HG03469 (cell line): Measurements from ENCODE around the gene MAL.
A peak's percentile ranks its signal among the peaks of the same experiment; 100 is the strongest.

Experiments
- ATAC-seq: cut with Tn5 transposase; IDR thresholded peaks from one replicate; pipeline ENCODE4 v1.9.1; 2021; ENCODE audit warnings: mild to moderate bottlenecking, moderate library complexity, moderate number of reproducible peaks; ENCODE audit not compliant: unreplicated experiment

Gene MAL

DNA sequence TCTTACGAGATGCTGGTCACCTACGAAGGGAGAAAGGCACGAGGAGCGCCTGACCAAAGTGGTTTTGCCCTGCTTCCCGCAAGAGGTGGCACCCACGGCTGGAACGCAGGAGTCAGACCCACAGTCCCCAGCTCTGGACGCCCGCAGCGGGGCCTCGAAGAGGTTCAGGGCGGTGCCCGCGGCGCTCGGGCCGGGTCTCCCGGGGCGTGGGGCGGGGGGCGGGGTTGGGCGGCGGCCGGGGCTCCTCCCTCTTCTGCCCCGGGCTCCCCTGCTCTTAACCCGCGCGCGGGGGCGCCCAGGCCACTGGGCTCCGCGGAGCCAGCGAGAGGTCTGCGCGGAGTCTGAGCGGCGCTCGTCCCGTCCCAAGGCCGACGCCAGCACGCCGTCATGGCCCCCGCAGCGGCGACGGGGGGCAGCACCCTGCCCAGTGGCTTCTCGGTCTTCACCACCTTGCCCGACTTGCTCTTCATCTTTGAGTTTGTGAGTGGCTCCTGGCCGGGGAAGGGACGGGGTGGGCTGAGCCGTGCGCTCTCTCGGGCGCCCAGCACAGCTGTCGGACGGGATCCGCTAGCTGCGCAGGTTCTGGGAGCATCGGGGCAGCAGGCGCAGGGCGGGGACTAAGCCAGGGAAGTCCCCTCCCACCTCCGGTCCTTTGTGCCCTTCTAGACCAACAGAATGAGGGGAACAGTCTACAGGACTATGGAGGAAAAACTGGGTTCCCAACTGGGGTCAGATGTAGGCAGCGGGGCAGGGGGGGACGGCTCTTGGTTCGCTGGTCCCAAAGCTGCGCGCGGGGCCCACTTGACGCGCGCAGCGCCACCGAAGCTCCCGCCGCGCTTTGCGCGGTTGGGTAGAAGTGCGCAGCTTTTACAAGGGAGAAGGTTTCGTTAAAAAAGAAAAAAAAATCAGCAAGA is at the start of gene MAL:
Gene MAL, plus strand, starts transcription at position 303 of the 914 bp plus-strand sequence. Its CDS starts 85 bp downstream, at position 388.
- ATAC-seq, result no peak

DNA sequence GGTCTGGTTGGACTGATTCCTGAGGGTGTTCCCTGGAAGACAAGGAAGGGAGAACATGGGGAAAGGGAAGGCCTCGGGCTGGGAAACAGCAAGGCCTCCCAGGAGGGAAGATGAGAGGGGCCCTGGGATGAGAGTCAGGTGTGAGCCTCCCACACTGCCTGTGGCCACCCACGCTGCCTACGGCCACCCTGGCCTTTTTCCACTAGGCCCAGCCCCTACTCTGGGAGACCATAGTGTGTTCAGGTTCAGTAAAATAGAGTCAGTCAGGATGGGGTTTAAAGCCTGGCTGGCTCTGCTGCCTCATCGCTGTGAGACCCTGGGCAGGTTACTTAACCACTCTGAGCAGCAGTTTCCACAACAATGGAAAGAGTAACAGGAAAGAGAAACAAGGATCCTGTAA is 47.7 kb upstream of the MAL start:
- no peak for ATAC-seq

DNA sequence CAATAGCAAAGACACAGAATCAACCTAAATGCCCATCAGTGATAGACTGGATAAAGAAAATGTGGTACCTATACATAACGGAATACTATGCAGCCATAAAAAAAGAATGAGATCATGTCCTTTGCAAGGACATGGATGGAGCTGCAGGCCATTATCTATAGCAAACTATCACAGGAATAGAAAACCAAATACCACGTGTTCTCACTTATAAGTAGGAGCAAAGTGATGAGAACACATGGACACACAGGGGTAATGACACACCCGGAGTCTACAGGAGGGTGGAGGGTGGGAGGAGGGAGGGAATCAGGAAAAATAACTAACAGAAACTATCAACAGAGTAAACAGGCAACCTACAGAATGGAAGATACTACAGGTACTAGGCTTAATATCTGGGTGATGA is 46.6 kb upstream of the MAL start:
- no peak for ATAC-seq

DNA sequence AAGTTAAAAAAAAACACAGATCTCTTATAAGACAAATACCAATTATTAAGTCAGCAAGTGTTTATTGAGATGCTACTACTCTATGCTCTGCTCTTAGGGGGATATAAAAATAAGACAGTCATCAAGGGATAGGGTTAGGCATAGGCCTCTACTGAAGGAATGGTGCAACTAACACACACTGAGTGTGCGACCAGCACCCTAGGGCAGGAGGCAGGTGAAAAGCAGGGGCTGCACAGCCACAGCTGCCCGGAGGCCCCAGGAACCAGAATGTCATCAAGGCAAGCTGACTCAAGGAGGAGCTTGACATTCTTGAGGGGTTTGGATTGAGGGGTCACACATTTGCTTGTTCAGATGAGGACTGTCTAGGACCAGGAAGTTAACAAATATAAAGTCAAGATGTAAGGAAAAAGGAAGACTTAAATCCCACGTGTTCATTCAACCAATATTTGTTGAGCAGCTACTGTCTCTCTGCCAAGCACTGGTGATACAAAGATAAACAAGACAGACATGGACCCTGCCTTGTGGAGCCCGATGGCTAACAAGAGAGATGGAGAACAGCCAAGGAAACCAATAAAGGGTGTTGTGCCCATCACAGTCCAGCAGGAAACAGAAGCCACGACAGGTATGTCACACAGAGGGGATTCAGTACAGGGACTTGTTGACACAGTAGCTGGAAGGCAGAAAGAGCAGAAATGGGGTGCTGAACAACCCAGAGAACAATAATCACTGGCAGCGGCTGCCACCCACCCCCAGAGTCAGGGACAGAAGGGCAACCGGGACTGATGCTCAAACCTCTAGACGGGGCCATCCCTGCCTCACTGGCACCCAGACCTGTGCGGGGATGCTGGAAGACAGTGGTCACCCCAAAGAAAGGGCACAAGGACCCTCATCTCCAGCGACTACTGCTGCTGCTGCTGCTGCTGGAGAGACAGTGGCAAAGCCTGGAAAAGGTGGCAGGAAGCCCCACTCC is 45.8 kb upstream of the MAL start:
- ATAC-seq, result no peak

DNA sequence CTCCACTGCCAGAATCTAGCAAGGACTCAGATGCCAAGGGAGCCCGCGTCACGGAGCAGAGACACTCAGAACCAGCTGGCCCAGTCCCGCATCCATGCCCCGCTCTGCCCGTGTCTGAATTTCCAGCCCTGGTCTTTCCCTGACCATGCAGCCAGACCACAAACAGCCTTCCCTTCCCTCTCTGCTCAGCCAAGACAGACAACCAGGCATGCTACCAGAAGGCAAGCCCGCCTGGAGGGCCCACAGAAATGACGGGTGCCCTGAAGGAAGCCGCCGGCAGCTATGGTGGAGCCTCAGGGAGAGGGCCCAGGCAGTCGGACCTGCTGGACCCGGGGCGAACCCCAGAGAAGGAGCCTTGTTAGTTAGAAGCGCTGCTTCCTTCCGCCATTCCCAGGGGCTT is 45.1 kb upstream of the MAL start:
- ATAC-seq, result no peak

DNA sequence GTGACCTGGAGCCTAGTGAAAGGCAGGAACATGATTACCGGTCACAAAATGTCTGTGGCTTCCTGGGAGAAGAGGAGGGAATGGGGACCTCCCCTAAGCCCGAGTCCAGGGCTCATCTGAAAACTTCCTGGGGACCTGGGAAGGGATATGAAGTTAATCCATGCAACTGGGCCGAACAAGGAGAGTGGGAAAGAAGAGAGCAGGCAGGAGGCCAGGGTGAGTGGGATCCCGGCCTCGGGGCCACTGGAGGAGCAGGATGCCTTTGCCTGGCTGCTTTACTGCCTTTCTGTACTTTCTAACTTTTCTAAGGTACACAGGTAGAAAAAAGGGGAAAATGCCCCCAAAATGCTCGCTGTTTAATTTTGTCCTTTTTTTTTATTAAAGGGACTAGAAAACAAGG is 43.4 kb upstream of the MAL start:
- ATAC-seq, result no peak

DNA sequence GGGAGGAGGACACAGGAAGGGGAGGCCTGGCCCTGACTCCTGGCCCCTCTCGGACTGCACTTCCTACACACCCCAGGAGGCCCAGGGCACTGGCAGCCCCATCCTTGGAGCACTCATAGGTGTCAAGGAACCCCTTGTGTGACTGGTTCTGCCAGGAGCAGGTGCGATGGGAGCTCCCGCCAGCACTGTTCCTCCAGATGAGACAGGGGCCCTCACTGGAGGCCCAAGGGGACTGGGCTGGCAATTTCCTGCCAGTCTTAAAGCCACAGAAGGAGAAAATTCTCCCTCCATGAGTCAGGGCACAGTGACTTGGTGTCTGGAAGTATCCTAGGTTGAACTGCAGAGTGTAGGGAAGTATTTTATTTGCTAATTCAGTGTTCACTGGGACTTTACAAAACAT is 42.8 kb upstream of the MAL start:
- ATAC-seq, result no peak

DNA sequence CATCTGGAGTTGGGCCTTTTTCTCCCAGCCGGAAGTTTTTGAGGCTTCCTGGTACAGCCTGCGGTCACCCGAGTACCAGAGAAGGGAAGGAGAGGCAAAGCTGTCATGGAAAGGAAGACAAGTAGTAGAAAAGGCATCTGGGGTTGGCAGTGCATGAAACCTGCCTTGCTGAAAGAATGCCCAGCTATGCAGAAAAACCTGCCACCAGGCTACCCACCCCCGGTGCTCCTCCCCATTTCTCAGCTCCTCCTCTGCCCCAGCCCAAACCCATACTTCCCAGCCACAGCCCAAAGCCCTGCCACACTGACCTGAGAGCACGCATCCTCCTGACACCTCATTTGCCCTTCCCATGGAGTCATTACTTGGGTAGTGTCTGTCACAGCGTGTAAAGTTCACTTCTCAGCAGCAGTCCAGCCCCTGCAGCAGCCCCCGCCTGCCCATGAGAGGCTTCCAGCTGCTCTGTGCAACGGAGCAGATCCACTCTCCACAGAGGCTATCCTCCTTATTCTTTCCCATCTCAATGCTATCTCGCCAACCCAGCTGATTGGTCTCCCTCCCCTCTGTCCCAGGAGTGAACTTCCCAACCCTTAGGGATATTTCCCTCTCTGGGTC is 40.4 kb upstream of the MAL start:
- ATAC-seq, result no peak

DNA sequence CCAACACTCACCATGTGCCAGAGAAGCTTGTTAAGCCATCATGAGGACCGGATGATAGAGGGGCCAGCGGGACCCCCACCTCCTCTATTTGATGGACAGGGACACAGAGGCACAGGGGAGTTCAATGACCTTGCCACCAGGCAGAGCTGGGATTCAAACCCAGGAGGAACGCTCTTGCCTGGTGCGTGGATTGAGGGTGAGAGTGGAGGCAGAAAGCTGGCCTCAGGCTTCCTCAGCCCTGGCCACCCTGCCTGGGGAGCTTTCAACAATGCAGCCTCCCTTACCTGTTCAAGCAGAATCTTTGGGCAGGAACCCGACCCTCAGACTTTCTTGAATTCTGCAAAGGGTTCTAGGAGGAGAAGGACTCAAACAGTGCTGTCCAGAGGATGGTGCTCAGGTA is 39.9 kb upstream of the MAL start:
- ATAC-seq, result no peak

DNA sequence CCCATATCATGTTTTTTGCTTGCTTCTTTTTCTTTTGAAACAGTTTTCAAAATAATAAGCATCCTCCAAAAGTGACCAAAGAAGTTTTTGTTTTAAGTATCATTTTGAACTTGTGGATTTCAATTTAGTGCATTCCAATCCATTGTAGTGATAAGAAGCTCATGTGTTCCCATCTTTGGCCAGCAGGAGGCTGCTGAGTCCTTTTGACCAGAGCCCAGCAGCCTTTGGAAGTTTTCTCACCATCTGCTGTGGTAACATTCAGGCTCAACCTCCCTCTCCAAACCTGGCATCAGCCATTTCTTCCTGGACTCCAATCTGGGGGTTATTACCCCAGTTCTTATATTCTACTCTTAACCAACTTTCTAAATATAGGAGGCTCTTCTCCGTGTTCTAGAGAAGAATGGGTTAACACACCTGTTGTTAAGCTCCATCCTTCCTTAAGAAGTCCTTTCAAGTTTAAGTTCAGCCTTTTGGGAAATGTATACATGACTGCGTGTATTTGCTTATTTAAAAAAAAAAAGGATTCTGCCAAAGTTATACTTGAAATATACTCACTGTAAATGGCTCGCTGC is 39.0 kb upstream of the MAL start:
- ATAC-seq, result peak; percentile 91

DNA sequence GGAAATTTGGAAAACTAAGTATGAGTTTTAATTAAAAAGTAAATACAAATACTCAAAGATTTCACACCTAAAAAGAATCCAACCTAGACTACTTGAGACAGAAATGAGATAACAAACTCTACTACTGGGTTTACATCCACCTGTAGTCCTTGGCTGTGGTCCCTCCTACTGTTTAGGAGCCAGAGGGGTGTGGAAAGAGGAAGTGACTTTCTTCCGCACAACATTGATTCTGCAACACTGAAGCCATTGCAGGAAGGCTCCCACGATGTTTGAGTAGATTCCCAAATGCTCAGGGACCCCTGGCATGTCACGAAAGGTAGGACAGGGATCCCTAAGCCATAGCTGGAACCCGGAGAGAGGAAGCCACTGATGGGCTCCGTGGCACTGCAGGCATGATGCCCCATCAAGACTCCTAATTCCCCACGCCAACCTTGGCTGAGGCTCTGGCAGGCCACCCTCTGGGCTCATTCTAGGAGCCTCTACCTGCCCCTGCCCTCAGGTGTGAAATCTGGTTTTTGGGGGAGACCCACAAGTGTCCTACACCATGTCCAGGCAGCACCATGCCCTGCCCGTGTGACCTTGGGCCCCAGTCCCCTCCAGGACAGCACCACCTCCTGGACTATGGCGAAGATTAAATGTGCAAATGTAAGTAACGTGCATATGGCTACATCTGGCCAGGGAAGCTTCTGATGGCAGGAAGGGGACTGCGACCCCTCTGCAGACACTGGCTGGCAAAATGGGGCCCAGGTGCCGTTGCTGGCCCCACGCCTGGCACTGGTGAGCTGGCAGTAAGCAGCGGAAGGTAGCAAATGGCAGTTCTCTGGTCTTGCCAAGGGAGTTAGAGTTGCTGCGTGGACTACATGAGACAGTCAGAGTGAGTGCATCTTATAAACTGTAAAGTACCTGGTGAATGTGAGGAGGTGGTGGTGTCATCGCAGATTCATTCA is 38.2 kb upstream of the MAL start:
- ATAC-seq, result no peak

DNA sequence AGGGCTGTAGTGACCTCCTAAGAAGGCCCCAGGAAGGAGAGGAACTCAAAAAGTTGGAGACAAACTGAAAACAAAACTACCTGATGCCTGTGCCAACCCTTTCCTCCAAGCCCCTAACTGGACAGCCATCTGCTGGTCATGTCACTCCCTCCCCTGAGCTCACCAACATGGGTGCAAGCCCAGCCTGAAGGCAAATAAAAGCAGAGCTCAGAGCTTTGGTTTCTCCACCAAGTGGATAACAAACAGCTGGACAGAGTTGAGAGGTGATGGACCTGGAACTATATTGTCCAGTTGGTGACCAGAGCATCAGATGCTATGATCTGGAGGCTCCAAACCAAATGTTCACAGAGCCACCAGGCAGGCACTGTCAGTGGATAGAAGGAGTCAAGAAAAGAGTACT is 34.6 kb upstream of the MAL start:
- no peak for ATAC-seq

DNA sequence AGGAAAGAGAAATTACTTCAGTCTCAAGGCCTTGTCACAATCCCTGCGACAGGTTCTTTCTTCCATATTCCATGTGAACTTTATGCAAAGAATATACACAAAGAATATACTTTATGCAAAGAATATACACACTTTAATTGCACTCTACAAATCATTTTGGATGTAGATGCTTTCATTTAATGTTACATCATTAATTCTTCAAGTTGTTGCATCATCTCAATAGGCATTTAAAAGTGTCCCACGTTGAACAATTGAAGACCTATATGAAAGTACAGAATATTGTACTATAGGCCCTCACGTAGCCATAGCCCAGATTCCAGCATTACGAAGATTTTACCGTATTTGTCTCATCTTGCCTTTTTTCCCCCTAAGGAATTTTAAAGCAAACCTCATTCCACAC is 33.1 kb upstream of the MAL start:
- ATAC-seq, result no peak

DNA sequence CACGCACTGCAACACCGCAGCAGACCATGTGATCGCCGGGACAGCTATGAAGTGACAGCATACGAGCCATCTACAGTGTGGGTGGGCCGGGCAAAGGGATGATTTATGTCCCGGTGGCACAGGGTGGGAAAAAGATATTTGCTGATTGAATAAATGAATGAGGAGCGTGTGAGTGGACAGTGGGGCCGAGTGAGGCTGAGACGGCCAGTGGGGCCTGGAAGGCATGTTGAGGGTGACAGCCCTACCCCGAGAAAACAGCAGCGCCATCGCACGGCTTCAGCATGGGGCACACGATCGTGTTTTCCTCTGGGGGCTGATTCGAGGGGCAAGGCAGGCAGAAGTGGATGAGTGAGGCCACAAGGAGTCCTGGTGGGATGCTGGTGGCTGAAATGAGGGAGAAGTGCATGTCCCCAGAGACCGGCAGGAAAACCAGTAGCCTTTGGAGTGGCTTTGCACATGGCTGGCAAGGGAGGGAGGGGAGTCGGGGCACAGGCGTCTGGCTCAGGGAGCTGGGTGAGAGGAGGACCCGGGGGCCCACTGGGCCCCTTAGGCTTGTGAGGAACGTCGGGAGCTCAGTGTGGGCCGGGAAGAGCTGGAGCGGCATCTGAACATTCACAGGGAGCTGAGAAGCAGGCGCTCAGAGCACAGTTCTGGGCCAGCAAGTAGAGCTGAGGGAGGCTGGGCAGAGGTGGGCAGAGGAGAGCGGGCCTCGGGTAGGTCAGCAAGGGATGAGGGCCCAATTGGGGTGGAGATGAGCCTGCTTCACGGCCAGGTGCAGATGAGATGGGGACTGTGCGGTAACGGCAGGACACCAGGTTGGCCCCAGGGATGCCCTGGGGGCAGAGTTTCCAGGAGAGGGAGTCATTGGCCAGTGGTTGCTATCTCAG is 32.1 kb upstream of the MAL start:
- no peak for ATAC-seq

DNA sequence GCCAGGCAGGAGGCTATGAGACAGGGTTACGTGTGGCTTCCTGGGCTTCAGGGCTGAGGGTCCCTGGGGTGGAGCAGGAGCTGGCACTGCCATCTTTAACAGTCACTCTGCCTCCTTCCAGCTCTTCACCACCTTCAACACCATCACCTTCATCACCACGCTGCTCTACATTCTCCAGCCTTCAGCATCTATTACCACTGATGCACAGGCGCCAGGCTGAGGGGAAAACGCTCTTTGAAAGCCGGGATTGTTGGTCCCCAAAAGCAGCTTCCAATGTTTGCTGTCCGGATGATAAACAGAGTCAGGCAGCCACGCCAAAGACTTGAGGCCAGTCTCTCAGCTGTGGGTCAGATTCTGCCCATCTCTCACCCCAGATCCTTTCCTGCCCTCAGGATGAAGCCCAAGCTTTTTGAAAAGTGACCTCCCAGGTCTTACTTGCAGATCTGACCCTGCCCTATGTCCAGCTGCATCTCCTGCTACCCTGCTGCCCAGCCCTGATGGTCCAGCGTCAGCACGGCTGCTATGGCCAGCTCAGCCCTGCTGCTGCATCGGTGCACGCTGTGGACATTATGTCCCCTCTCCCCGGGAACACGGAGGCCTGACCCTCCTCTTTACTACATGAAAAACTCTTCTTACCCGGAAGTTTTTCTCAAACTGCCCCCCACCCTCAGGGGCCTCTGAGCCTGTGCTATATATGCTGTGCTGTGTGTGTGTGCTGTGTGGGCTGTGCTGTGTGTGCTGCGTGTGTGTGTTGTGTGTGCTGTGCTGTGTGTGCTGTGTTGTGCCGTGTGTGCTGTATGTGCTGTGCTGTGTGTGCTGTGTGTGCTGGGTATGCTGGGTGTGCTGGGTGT is 31.2 kb upstream of the MAL start:
- ATAC-seq, result no peak

DNA sequence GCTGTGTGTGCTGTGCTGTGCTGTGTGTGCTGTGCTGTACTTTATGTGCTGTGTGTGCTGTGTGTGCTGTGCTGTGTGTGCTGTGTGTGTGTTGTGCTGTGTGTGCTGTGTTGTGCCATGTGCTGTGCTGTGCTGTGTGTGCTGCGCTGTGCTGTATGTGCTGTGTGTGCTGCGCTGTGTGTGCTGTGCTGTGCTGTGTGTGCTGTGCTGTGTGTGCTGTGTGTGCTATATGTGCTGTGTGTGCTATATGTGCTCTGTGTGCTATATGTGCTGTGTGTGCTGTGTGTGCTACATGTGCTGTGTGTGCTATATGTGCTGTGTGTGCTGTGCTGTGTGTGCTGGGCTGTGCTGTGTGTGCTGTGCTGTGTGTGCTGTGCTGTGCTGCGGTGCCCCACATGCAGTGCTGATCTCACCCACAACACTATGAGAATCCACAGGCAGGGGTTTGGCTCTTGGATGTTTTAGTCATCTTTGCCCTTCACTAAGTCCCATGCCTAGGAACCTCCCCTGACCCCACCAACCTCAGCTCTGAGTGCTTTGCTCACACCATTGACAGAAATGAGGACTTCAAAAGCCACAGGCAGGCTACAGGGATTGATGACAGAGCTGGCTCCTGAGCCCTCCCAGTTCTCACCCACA is 30.5 kb upstream of the MAL start:
- ATAC-seq, result no peak

DNA sequence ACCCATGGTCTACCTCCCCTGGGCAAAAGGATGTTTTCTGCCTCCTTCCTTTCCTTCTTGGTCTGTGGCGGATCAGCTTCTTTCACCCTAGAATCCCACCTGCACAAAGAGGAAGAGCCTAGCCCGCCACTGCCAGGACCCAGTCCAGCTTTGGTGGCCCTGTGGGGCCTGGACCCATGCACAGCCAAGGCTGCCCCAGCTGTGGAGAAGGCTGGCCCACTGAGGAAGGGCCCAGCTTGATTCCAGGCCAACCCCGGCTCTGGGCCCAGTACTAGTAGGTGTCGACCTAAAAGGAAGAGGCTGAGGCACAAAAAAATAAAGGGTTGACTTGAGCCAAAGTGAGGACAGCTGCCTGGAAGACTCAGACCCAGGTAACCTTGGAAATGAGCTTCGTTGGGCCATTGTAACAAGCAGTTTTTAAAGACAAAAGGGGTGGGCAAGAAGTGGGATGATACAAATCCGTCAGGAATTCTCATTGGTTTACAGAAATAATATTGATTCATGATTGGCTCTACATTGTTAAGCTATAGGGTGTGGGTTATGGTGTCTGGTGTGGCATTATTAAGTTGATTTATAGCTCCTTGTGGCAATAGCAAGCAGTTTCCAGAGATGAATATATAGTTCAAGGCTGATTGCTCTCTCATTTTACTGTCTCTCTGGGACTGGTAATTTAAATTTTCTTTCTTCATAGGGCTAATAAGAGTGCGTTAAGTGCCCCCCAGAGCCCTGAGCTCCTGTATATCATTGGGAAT is 29.8 kb upstream of the MAL start:
- no peak for ATAC-seq
